PC-9 (cell line): ENCODE measurements around the gene RBFOX1. TPM values are rescaled to one million over a fixed set of nuclear protein-coding genes. Genes with fewer than 3 reads are reported as not detected.

ENCODE experiments used
- BruUV-seq: library from RNA; stranded (reverse); fragments of 400-500 nt; replicated peaks from 2 replicates; lab custom pipeline; 2021; lab: Mats Ljungman, UMichigan
- CTCF ChIA-PET: fragments of 300-600 bp; sonication (Branson Sonifier 250); formaldehyde crosslinking; loops from one replicate; lab custom pipeline; 2022; ENCODE audit warnings: antibody characterized with exemption; lab: Charles Lee
- POLR2A ChIA-PET: fragments of 300-600 bp; sonication (Branson Sonifier 250); formaldehyde crosslinking; loops from one replicate; lab custom pipeline; 2022; ENCODE audit warnings: antibody characterized with exemption; ENCODE audit not compliant: unreplicated experiment; lab: Charles Lee
- DNase-seq, 2 experiments: peaks; one replicate each; pipeline versions ENCODE4 v3.0.0 to v3.0.0-alpha.2; 2015 to 2022; ENCODE audit warnings: mixed read lengths in 1 of 2
- H2AFZ ChIP-seq: fragments of 200-600 bp; sonication (generic); 2 replicates; pipeline ENCODE4 v1.8.1; 2017; ENCODE audit warnings: antibody characterized with exemption
- H3F3A ChIP-seq: fragments of 200-600 bp; sonication (generic); 2 replicates; pipeline ENCODE4 v1.8.1; 2017; ENCODE audit warnings: antibody characterized with exemption, mild to moderate bottlenecking, low read depth; ENCODE audit not compliant: insufficient read depth
- H3K27ac ChIP-seq: fragments of 200-600 bp; sonication (generic); 2 replicates; pipeline ENCODE4 v1.6.1; 2016; ENCODE audit warnings: mixed run types
- H3K27me3 ChIP-seq: fragments of 200-600 bp; sonication (generic); 2 replicates; pipeline ENCODE4 v1.6.1; 2016; ENCODE audit warnings: low read depth, mixed run types; ENCODE audit not compliant: insufficient read depth
- H3K36me3 ChIP-seq: fragments of 200-600 bp; sonication (generic); 2 replicates; pipeline ENCODE4 v1.6.1; 2016; ENCODE audit warnings: low read depth, mixed run types
- H3K4me1 ChIP-seq: fragments of 200-600 bp; sonication (generic); replicated peaks from 2 replicates; pipeline ENCODE4 v1.6.1; 2016; ENCODE audit warnings: mixed run types; ENCODE audit not compliant: insufficient read depth
- H3K4me2 ChIP-seq: fragments of 200-600 bp; sonication (generic); 2 replicates; pipeline ENCODE4 v1.6.1; 2017; ENCODE audit warnings: mixed run types
- H3K4me3 ChIP-seq: fragments of 200-600 bp; sonication (generic); 2 replicates; pipeline ENCODE4 v1.6.1; 2016; ENCODE audit warnings: mixed run types
- H3K79me2 ChIP-seq: fragments of 200-600 bp; sonication (generic); 2 replicates; pipeline ENCODE4 v1.6.1; 2017; ENCODE audit warnings: low read depth, mixed run types
- H3K9me2 ChIP-seq: fragments of 200-600 bp; sonication (generic); 2 replicates; pipeline ENCODE4 v1.8.1; 2017; ENCODE audit warnings: mild to moderate bottlenecking; ENCODE audit not compliant: insufficient read depth
- H3K9me3 ChIP-seq: fragments of 200-600 bp; sonication (generic); 2 replicates; pipeline ENCODE4 v1.8.1; 2016; ENCODE audit warnings: low read depth; ENCODE audit not compliant: insufficient read depth
- H4K20me1 ChIP-seq: fragments of 200-600 bp; sonication (generic); 2 replicates; pipeline ENCODE4 v1.8.1; 2017; ENCODE audit not compliant: insufficient read depth
- EZH2 ChIP-seq: fragments of 200-600 bp; sonication (generic); IDR thresholded peaks from 2 replicates; pipeline ENCODE4 v1.8.0; 2017; ENCODE audit warnings: antibody characterized with exemption, low read depth
- intact Hi-C: fragments of 100-400 bp; cut with micrococcal nuclease; formaldehyde crosslinking; loops from one replicate; pipeline ENCODE4 v1.10.0; 2022; ENCODE audit not compliant: unreplicated experiment
- total RNA-seq: library from RNA; stranded (reverse); gene quantifications from 2 replicates; pipeline ENCODE4 v1.2.3, GENCODE V29; 2021
- TF ChIP-seq, protein P1 (sequence below): fragments of 200-600 bp; sonication (generic); conservative IDR thresholded peaks from 2 replicates; pipeline ENCODE4 v1.6.1; 2017; ENCODE audit warnings: mixed run types, antibody characterized with exemption, mild to moderate bottlenecking, moderate library complexity

The RBFOX1 gene
- total RNA-seq, 1 experiment from 2014 or later, result not detected

DNA sequence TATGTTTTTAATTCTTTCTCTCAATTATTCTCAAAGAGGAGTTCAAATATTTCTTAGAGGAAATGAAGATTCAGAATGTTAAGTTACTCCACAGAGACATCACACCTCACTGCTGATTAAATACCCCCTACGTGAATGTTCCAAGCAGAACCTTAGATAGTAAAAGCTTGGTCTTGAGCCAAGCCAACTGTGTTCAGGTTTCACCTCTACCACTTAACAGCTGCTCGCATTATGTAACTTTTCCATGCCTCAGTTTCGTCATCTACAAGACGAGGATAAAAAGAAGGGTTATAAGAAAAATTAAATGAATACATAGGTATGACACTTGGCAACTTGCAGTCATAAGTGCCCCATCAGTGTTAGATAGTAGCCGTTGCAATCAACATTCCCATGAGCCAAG lies 356.2 kb downstream of the RBFOX1 start:
- Histone ChIP-seq H3K27me3 (no peaks in the 10 kb centered on the region), H3K4me1 (no peaks in the 10 kb centered on the region), H3K79me2 (no peaks in the 10 kb centered on the region), H4K20me1 (no peaks in the 10 kb centered on the region), H3K9me3 (no peaks in the 10 kb centered on the region), H3K27ac (no peak overlapping the region), H2AFZ (no peak overlapping the region), H3K9me2 (no peaks in the 10 kb centered on the region), H3K4me2 (no peak overlapping the region), H3K4me3 (no peak overlapping the region), H3F3A (no peaks in the 10 kb centered on the region), H3K36me3 (no peaks in the 10 kb centered on the region)
- BruUV-seq, result no TSS peak
- POLR2A ChIA-PET, result no interaction called here
- CTCF ChIA-PET, result no interaction called here
- DNase-seq, result no peak
- intact Hi-C loops, result no loop called here
- TF ChIP-seq EZH2, result no peak
- TF ChIP-seq, protein P1, sequence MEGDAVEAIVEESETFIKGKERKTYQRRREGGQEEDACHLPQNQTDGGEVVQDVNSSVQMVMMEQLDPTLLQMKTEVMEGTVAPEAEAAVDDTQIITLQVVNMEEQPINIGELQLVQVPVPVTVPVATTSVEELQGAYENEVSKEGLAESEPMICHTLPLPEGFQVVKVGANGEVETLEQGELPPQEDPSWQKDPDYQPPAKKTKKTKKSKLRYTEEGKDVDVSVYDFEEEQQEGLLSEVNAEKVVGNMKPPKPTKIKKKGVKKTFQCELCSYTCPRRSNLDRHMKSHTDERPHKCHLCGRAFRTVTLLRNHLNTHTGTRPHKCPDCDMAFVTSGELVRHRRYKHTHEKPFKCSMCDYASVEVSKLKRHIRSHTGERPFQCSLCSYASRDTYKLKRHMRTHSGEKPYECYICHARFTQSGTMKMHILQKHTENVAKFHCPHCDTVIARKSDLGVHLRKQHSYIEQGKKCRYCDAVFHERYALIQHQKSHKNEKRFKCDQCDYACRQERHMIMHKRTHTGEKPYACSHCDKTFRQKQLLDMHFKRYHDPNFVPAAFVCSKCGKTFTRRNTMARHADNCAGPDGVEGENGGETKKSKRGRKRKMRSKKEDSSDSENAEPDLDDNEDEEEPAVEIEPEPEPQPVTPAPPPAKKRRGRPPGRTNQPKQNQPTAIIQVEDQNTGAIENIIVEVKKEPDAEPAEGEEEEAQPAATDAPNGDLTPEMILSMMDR, result no peak

DNA sequence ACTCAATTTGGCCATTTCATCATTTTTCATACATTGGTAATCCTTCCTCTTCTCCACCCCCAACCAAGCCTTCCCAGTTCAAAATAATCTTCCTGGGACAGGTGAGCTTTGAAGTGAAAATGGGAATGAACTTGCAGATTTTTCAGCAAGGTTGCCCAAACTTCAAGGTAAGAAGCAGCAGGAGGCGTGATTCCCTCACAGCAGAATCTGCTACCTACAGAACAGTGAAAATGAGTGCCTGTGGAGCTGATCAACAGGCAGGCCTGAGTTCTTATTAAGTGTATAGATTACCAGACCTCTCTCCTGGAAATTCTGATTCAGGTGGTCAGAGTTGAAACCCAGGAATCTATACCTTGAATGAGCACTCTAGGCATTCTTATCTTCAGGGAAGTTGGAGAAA lies 356.6 kb downstream of the RBFOX1 start:
- TF ChIP-seq, protein P1, result no peak
- no peak for TF ChIP-seq EZH2
- Histone ChIP-seq H3K4me2 (no peak overlapping the region), H3K36me3 (no peaks in the 10 kb centered on the region), H3K27ac (no peak overlapping the region), H2AFZ (no peak overlapping the region), H3K4me3 (no peak overlapping the region), H3K9me2 (no peaks in the 10 kb centered on the region), H3K4me1 (no peaks in the 10 kb centered on the region), H3K79me2 (no peaks in the 10 kb centered on the region), H4K20me1 (no peaks in the 10 kb centered on the region), H3K9me3 (no peaks in the 10 kb centered on the region), H3F3A (no peaks in the 10 kb centered on the region), H3K27me3 (no peaks in the 10 kb centered on the region)
- POLR2A ChIA-PET, result no interaction called here
- CTCF ChIA-PET, result no interaction called here
- intact Hi-C loops, result no loop called here
- BruUV-seq, result no TSS peak
- DNase-seq, result no peak

DNA sequence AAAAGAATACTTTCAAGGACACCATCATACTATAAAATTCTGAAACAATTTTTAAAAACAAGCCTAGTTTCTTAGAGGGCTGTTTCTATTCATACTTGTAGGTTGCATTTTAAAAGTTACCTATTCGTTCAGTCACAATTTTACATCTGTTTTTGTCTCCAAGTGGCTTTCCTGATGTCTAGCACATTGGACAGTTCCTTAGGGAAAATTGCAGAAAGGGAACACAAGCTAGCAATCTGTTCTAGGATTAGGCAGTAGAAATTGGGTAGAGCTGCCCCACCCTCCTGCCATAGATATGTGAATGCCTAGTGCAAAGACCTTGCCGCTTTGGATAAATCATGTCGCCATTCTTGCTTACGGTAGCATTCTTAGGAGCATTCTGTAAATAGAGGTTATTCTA lies 358.9 kb downstream of the RBFOX1 start:
- H2AFZ ChIP-seq, result no peak overlapping the region
- CTCF ChIA-PET, result no interaction called here
- H3K9me3 ChIP-seq, result no peaks in the 10 kb centered on the region
- TF ChIP-seq EZH2, result no peak
- TF ChIP-seq, protein P1, result no peak
- no peaks in the 10 kb centered on the region for H4K20me1 ChIP-seq
- no peaks in the 10 kb centered on the region for H3K4me1 ChIP-seq
- no peak for DNase-seq
- no peaks in the 10 kb centered on the region for H3K79me2 ChIP-seq
- no peaks in the 10 kb centered on the region for H3F3A ChIP-seq
- intact Hi-C loops, result no loop called here
- H3K27ac ChIP-seq, result no peak overlapping the region
- H3K9me2 ChIP-seq, result no peaks in the 10 kb centered on the region
- POLR2A ChIA-PET, result no interaction called here
- H3K4me2 ChIP-seq, result no peak overlapping the region
- no peak overlapping the region for H3K4me3 ChIP-seq
- no peaks in the 10 kb centered on the region for H3K36me3 ChIP-seq
- BruUV-seq, result no TSS peak
- no peaks in the 10 kb centered on the region for H3K27me3 ChIP-seq
